Left ventricle myocardium inferior (tissue), 1 donor: Measurements from ENCODE around the gene ABCA4. TPM values are rescaled to one million over a fixed set of nuclear protein-coding genes. Genes with fewer than 3 reads are reported as not detected.

Experiments used
- DNase-seq: peaks from one replicate; pipeline ENCODE4 v3.0.0-alpha.2; 2020
- H3K27ac ChIP-seq: fragments of 200-600 bp; replicated peaks from 2 replicates; pipeline ENCODE4 v1.8.0; 2021
- H3K27me3 ChIP-seq: fragments of 200-600 bp; 2 replicates; pipeline ENCODE4 v1.8.0; 2021; ENCODE audit warnings: low read depth
- H3K36me3 ChIP-seq: fragments of 200-600 bp; 2 replicates; pipeline ENCODE4 v1.8.0; 2021
- H3K4me1 ChIP-seq: fragments of 200-600 bp; 2 replicates; pipeline ENCODE4 v1.8.0; 2021
- H3K4me3 ChIP-seq: fragments of 200-600 bp; 2 replicates; pipeline ENCODE4 v1.8.0; 2021; ENCODE audit warnings: mild to moderate bottlenecking, moderate library complexity
- H3K9me3 ChIP-seq: fragments of 200-600 bp; replicated peaks from 2 replicates; pipeline ENCODE4 v1.8.0; 2021
- intact Hi-C: fragments of 100-400 bp; cut with micrococcal nuclease; formaldehyde crosslinking; loops from one replicate; pipeline ENCODE4 v1.11.0; 2022
- total RNA-seq: library from RNA; stranded (reverse); fragmentation: NEBNext Ultra II Directional; extraction: Animal tissue kit (Norgen Biotek cat#: 25700); gene quantifications from one replicate; pipeline ENCODE4 v1.2.1, GENCODE V29; 2021
- TF ChIP-seq, protein P1 (sequence below): fragments of 200-600 bp; IDR thresholded peaks from 2 replicates; pipeline ENCODE4 v1.8.0; 2021; ENCODE audit warnings: antibody characterized with exemption, mild to moderate bottlenecking, borderline replicate concordance
- donor health status: DM: no; HTN: yes; CAD: no; lungs with severe emphysema.

Gene ABCA4
- total RNA-seq, 1 donor from 2014 or later: 0.11 TPM

DNA sequence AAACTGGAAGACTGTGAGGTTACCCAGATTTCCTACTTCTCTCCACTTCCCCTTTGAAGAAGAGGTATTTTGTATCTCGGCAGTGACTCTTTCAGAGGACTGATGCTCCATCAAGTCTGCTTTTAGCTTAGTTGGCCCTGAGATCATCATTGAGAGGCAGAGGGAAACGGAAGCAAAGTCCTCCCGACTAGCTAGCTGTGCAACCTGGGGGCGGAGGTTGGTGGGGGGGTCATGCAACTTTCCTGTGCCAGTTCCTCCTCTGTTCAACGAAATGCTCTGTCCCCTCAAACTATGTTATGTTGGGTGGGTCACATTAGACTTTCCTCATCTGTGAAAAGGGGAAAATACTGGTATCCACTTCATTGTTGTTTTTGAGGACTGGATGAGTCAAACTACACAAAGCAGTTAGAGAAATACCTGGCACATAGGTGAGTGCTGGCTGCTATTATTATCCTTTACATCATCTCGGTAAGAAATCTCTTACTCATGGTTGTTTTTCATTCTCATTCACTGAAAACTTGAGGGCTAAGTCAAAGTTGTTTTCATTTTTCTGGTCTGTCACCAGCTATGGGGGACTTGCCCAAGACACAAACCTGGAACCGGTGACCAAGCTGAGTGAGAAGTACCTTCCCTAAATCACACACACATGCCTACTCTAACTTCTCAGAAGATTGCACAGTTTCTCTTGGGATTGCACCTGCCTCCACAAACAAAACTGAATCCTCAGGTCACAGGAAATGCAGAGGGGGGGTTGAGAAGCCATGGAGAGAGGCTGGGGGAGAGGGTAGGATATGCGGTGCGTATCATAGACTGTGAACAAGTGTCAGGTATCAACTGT lies 83.3 kb downstream of the ABCA4 start:
- Histone ChIP-seq H3K9me3 (no peaks in the 10 kb centered on the region), H3K36me3 (no peaks in the 10 kb centered on the region), H3K4me3 (no peak overlapping the region), H3K27me3 (peaks cover 8% of the 10 kb centered on the region), H3K27ac (peak overlapping the region; percentile 76), H3K4me1 (peaks cover 47% of the 10 kb centered on the region)
- no peak for DNase-seq
- TF ChIP-seq, protein P1, sequence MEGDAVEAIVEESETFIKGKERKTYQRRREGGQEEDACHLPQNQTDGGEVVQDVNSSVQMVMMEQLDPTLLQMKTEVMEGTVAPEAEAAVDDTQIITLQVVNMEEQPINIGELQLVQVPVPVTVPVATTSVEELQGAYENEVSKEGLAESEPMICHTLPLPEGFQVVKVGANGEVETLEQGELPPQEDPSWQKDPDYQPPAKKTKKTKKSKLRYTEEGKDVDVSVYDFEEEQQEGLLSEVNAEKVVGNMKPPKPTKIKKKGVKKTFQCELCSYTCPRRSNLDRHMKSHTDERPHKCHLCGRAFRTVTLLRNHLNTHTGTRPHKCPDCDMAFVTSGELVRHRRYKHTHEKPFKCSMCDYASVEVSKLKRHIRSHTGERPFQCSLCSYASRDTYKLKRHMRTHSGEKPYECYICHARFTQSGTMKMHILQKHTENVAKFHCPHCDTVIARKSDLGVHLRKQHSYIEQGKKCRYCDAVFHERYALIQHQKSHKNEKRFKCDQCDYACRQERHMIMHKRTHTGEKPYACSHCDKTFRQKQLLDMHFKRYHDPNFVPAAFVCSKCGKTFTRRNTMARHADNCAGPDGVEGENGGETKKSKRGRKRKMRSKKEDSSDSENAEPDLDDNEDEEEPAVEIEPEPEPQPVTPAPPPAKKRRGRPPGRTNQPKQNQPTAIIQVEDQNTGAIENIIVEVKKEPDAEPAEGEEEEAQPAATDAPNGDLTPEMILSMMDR: no peak
- intact Hi-C loops: no loop called here

DNA sequence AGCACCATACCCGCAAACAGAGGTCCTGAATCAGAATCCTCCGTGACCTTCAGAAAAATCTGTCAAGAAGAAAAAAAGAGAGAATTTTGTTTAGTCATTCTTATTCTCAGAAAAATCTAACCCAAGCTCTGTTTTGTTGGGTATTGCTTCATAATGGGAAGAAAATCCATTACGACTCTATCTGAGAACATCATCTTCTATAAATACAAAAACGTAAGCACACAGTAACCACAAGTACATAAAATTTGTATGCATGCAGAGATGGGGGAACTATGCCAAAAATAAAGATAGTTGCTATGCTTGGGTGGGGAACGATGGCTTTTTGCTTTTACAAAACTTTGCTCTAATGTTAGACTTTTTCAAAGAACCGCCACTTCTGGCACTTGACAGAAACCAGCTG lies 84.2 kb downstream of the ABCA4 start:
- no peak overlapping the region for H3K27ac ChIP-seq
- no peaks in the 10 kb centered on the region for H3K36me3 ChIP-seq
- no peak for DNase-seq
- H3K9me3 ChIP-seq: no peaks in the 10 kb centered on the region
- intact Hi-C loops: no loop called here
- H3K4me3 ChIP-seq: no peak overlapping the region
- peaks cover 8% of the 10 kb centered on the region for H3K27me3 ChIP-seq
- H3K4me1 ChIP-seq: peaks cover 45% of the 10 kb centered on the region
- TF ChIP-seq, protein P1: no peak

DNA sequence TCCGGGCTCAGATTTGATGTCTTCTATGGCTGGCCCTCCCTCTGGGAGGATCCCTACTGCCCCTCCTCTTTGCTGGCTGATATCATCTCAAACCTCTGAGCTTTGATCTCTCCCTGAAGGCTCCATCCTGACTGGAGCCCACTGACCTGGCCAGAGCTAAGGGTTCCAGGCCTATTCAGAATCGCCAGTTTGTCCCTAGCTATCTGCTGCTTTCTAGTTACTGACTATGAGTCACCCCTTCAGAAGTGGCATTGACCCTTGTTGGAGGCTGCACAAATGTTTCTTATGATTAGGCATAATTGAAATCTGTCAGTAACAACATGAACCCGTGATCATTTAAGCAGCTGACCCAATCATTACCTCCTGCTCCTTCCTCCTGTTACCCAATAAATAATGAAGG lies 87.1 kb downstream of the ABCA4 start:
- Histone ChIP-seq H3K4me1 (peaks cover 20% of the 10 kb centered on the region), H3K27me3 (peaks cover 8% of the 10 kb centered on the region), H3K4me3 (no peak overlapping the region), H3K9me3 (no peaks in the 10 kb centered on the region), H3K27ac (no peak overlapping the region), H3K36me3 (no peaks in the 10 kb centered on the region)
- TF ChIP-seq, protein P1: no peak
- intact Hi-C loops: no loop called here
- no peak for DNase-seq

DNA sequence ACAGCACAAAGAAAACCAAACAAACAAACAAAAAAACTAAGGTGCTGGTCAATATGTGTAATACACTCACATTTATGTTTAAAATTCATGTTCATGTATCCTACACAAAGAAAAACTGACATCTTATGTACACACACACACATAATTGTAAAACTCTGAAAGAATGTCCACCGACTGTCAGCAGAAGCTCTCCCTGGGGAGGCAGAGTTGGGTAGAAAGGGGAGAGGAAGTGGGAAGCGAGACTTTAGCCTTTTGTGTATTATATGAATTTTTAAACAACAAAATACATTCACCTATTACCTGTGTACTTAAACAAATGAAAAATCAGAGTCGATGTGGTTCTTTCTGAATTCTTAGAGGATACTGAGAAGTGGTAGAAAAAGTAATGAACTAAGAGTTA lies 88.3 kb downstream of the ABCA4 start:
- H3K36me3 ChIP-seq: no peaks in the 10 kb centered on the region
- DNase-seq: no peak
- H3K27ac ChIP-seq: no peak overlapping the region
- intact Hi-C loops: no loop called here
- H3K27me3 ChIP-seq: peaks cover 2% of the 10 kb centered on the region
- TF ChIP-seq, protein P1: no peak
- no peaks in the 10 kb centered on the region for H3K9me3 ChIP-seq
- peaks cover 8% of the 10 kb centered on the region for H3K4me1 ChIP-seq
- no peak overlapping the region for H3K4me3 ChIP-seq

DNA sequence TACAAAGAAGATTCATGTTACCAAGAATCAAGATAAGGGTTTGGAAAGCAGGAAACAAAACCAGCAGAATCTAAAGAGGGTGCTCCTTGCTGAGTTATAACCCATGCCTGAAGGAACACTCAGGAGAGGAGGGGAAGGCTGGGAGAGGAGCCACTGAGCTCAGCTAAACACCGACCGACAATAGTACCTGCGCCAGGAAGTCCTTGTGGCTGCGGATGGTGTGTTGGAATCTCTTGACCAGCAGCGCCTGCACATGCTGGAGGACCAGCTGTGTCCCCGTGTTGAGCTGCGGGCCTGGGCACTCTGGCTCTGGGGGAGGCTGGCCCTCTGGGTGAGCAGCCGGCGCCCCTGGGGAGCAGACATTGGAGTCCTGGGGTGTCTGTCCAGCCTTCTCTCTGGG lies 89.4 kb downstream of the ABCA4 start:
- TF ChIP-seq, protein P1: no peak
- no peaks in the 10 kb centered on the region for H3K36me3 ChIP-seq
- no peak for DNase-seq
- peaks cover under 1% of the 10 kb centered on the region for H3K4me1 ChIP-seq
- H3K27ac ChIP-seq: no peak overlapping the region
- no peaks in the 10 kb centered on the region for H3K9me3 ChIP-seq
- intact Hi-C loops: no loop called here
- H3K27me3 ChIP-seq: no peaks in the 10 kb centered on the region
- no peak overlapping the region for H3K4me3 ChIP-seq
